Ovary (tissue), 3 donors: ENCODE measurements around the gene VTI1B.

Experiments used
- POLR2A ChIP-seq: fragments of 450-650 bp; IDR thresholded peaks from one replicate; pipeline ENCODE4 v1.6.1; 2017; ENCODE audit warnings: antibody characterized with exemption, mild to moderate bottlenecking, moderate library complexity
- TF ChIP-seq, protein P1 (sequence below), 3 donors: fragments of 450-650 bp in 2 of 3; fragments of 200-600 bp in 1 of 3; IDR thresholded peaks; one replicate each; pipeline versions ENCODE4 v1.5.1 to v1.8.0; 2016 to 2022; ENCODE audit warnings: antibody characterized with exemption in 3 of 3, mild to moderate bottlenecking in 1 of 3
- donor health status: DM: no; HTN: no; CAD: no.

DNA sequence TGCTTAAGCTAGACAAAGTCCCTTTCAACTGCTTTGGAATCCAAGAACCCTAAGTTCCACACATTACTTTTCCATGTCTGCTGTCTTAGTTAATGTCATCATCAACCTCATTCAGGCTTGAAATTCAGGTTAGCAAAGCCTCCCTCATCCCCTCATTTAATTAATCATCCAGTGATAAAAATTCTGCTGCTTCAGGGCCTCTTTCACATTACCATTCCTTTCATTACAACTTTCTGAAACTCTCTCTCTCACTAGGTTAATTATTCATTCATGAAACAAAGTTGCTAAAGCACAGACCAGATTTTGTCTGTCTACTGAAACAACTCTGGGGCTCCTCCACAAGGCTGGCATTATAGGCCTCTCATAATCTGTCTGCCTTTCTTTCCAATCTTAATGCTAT lies 9.4 kb upstream of the VTI1B start:
- TF ChIP-seq, protein P1, sequence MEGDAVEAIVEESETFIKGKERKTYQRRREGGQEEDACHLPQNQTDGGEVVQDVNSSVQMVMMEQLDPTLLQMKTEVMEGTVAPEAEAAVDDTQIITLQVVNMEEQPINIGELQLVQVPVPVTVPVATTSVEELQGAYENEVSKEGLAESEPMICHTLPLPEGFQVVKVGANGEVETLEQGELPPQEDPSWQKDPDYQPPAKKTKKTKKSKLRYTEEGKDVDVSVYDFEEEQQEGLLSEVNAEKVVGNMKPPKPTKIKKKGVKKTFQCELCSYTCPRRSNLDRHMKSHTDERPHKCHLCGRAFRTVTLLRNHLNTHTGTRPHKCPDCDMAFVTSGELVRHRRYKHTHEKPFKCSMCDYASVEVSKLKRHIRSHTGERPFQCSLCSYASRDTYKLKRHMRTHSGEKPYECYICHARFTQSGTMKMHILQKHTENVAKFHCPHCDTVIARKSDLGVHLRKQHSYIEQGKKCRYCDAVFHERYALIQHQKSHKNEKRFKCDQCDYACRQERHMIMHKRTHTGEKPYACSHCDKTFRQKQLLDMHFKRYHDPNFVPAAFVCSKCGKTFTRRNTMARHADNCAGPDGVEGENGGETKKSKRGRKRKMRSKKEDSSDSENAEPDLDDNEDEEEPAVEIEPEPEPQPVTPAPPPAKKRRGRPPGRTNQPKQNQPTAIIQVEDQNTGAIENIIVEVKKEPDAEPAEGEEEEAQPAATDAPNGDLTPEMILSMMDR (IDR thresholded peaks at IDR 0.05) = no peak
- no peak for TF ChIP-seq POLR2A
